AG09309 (cell line): Measurements from ENCODE around the gene TKT.

ENCODE experiments used
- DNase-seq: peaks from one replicate; pipeline ENCODE4 v3.0.0-alpha.2; 2010; ENCODE audit warnings: low read depth
- H3K4me3 ChIP-seq: 2 replicates; pipeline ENCODE4 v1.5.1; 2011; ENCODE audit warnings: mild to moderate bottlenecking, low read depth, low read length, moderate library complexity; ENCODE audit not compliant: control insufficient read depth
- TF ChIP-seq, protein P1 (sequence below): IDR thresholded peaks from 2 replicates; pipeline ENCODE4 v1.5.1; 2011; ENCODE audit warnings: mild to moderate bottlenecking, low read depth, low read length, inconsistent platforms; ENCODE audit not compliant: insufficient read depth, control insufficient read depth; ENCODE audit errors: missing control alignments

The TKT gene

DNA sequence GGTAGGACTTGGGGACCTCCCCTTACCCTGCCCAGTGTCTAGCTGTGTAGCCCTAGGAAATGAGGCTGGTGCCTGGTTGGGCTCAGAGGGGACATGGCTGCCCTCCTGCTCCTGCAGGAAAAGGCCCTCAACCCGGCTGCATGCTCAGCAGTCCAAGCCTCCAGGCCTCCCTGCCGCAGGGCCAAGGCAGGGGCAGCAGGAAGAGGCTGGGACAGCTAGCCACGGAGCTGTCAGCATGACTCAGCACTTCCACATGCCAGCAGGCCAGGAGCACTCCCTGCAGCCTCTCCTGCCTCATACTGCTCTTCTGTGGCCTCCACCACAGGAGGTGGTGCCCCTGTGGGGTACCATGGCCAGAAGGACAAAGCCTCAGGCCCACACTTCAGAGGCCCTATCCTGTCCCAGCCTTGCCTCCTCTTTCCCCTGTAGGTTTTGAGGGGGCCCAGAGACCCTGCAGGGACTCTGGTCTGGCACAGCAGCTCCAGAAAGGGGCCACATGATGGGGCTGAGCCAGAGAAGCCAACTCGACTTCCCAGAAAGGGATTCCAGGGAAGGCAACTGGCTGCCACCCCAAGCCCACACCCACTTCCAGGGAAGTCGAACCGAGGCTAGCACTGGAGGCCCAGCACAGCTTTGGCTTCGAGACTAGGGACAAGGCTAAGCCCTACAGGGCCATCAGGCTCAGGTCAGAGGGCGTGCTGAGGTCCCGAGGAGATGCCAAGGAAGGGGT lies 19.5 kb downstream of the TKT start:
- no peak overlapping the region for H3K4me3 ChIP-seq
- DNase-seq, result peak; percentile 74
- TF ChIP-seq, protein P1, sequence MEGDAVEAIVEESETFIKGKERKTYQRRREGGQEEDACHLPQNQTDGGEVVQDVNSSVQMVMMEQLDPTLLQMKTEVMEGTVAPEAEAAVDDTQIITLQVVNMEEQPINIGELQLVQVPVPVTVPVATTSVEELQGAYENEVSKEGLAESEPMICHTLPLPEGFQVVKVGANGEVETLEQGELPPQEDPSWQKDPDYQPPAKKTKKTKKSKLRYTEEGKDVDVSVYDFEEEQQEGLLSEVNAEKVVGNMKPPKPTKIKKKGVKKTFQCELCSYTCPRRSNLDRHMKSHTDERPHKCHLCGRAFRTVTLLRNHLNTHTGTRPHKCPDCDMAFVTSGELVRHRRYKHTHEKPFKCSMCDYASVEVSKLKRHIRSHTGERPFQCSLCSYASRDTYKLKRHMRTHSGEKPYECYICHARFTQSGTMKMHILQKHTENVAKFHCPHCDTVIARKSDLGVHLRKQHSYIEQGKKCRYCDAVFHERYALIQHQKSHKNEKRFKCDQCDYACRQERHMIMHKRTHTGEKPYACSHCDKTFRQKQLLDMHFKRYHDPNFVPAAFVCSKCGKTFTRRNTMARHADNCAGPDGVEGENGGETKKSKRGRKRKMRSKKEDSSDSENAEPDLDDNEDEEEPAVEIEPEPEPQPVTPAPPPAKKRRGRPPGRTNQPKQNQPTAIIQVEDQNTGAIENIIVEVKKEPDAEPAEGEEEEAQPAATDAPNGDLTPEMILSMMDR, result no peak

DNA sequence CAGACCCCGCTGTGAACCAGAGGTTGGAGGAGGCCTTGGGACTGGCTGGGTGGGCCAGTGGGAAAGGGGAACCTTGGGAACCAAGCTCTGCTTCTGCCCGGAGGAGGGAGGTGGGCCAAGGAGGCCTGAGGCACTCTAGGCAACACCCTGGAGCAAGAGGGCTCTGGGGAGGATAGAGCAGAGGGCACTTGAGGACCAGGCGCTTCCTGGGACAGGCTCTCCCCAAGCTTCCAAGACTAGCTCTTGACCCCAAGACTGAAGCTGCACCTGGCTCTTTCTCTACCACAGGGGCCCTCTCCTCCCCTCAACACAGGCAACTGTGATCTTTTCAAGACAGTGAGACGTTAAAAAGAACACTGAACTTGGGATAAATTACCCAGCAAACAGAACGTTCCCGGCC lies 20.3 kb downstream of the TKT start:
- TF ChIP-seq, protein P1, result no peak
- no peak overlapping the region for H3K4me3 ChIP-seq
- no peak for DNase-seq

DNA sequence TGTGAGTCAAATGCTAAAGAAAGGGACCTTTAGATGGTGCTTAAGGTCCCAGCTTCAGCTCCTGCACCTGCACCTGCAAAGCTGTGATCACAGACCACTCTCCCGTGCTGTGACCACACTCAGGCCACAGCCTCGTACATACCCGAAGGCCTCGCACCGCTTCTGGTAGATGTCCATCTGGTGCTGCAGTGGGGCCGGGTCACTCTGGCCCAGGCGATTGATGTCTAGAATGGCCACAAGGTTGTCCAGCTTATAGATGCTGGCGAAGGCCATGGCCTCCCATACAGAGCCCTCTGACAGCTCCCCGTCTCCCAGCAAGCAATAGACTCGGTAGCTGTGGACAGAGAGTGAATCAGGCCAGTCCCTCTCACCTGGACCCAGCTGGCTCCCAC lies 21.0 kb downstream of the TKT start:
- TF ChIP-seq, protein P1, result no peak

DNA sequence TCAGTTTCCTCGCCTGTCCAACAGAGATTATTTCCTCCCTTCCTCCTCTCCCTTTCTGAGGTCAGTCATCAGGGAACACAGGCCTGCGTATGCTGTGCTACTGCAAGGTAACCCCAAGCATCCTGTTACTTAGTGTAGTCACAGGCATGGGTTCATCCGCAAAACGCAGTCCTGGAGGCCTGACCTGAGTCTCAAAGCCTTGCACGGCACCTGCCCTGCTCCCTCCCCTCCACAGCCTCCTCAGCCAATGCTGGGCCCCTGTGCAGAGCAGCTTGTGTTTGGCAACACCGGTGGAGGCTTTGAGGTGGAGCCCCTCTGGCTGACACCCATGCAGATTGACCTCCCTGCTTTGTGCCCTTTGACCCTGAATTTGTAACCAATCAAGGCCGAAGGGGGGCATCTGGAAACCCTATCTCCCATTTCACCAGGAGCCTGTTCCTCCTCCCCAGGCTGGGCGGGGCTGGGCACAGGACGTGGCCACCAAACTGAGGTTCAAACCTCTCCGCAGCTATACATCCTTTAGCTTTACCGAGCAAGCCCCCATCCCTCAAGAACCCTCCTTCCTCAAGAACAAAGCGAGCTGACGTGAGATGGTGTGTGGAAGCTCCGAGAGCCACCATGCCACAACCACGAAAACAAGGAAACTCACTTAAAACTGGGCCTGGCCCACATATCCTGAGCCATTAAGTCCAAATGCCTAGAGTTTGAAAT lies 21.5 kb downstream of the TKT start:
- H3K4me3 ChIP-seq, result no peak overlapping the region
- TF ChIP-seq, protein P1, result no peak
- DNase-seq, result no peak

More for the DNA sequence above, 21.0 kb downstream of the TKT start:
- no peak for DNase-seq
- H3K4me3 ChIP-seq, result no peak overlapping the region

DNA sequence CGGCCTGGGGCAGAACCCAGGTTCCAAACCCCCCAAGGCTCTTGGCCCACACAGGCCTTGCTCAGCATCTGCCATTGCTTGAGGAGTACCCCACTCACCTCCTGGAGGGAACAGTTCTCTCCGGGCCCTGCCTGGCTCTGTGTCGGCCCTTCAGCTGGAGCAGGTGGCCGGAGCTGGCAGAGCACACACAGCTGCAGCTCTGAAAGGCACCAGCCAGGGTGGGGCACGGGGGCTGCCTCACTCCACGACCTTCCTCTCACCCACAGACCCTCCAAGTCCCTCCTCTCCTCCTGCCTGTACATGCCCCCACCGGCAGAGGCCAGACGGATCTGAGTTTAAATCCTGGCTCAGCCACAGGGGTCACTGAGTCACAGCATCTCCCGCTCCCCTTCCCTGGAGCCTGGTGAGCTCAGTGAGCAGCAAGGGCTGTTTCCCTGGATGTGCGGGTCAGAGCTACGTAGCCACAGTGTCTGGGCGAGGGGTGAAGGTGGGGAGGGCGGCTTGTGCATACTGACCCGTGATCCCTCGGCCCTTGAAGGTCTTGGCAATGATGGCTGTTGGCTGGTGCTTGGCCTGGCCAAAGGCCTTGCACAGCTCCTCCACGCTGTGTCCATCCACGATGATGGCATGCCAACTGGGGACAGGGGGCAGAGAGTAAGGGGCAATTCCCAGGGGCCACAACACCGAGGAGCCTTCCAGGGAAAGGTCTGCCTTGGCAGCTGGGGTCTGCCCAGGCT lies 23.0 kb downstream of the TKT start:
- DNase-seq, result no peak
- TF ChIP-seq, protein P1, result no peak

More for the DNA sequence above, 23.0 kb downstream of the TKT start:
- no peak overlapping the region for H3K4me3 ChIP-seq
